GM21447 (cell line): ENCODE measurements around the gene ALLC.

Experiments used
- ATAC-seq: cut with Tn5 transposase; IDR thresholded peaks from one replicate; pipeline ENCODE4 v1.9.1; 2021; ENCODE audit not compliant: unreplicated experiment

Gene ALLC

DNA sequence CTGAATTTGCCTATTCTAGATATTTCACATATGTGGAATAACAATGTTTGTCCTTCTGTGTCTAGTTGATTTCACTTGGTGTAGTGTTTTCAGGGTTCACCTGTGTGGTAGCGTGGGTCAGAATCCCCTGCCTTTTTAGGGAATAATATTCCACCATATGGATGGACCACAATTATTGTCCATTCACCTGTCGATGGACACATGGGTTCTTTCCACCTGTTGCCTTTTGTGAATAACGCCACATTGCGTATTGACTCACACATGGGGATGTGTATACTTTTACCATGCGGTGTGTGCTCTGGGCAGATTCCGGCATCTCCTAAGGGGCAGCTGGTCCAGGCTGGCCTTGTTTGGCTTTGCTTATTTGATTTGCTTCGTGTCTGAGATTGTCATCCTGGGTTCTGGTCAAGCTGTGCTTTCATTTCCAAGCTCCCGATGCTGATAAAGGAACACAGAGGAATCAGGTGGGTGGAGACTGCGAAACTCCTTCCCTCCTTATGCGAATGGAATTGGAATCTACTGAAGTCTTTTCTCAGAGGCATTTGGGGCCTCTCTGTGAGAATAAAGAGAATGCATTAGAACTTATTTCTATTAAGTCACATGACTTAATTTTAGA lies 18.9 kb upstream of the ALLC start:
- no peak for ATAC-seq

DNA sequence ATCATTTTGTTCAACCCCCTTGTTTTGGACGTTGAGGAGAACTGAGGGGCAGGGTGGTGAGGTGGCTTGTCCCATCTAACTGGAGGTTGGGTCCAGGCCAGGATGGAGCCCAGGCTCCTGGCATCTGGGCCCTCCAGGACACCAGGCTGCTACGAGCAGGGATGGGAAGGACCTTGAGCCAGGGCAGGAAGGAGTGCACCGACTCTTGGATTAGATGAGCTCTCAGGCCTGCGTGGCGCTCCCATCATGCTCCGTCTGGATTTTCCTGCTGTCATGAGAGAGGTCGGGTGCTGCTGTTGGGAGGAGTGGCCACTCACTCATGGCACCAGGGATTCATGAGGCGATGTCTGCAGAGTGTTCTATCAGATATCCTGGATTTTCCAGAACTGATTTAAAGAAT lies 18.3 kb upstream of the ALLC start:
- ATAC-seq = no peak

DNA sequence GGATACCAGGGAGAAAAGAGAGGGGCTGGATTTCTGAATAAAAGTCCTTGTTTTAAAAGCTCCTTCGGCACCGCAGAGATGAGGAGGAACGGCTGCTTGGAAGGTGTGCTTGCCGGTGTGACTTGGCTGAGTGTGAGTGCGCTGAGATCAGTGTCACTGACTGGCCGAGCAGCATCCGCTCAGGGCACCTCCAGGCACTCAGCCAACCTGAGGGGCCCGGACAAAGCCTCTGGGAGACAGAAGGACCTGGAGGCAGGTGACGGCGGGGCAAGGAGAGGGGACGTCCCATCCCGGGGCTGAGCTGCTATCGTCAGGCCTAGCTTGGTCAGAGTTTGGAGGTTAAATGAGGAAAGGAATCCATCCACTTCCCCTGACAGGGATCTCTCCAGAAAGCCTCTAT lies 16.8 kb upstream of the ALLC start:
- ATAC-seq = no peak

DNA sequence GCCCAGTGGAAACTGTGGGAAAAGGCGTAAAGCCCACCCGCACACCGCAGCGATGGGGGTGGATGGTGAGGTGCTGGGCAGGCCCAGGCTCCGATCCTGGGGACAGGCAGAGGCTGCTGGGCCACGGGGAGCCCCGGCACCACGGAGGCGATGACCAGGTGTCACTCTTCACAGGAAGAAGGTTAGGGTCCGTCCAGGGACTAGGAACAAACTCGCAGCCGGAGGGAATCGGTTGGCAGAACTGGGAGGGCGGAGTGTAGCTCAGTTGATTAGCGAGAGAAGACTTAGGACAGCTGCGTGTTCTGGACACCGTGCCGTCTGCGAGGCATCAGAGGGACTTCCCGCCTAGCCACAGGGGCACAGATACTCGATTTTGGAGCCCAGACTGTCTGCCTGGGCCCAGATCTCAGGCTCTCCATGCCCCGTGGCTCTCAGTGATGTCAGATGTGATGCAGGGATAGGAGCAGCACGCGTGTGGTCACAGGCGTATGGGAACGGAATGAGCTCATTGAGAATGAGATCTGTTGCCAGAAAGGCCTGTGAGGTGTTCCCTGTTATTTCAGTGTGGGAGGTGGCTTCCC lies 16.1 kb upstream of the ALLC start:
- ATAC-seq = no peak

DNA sequence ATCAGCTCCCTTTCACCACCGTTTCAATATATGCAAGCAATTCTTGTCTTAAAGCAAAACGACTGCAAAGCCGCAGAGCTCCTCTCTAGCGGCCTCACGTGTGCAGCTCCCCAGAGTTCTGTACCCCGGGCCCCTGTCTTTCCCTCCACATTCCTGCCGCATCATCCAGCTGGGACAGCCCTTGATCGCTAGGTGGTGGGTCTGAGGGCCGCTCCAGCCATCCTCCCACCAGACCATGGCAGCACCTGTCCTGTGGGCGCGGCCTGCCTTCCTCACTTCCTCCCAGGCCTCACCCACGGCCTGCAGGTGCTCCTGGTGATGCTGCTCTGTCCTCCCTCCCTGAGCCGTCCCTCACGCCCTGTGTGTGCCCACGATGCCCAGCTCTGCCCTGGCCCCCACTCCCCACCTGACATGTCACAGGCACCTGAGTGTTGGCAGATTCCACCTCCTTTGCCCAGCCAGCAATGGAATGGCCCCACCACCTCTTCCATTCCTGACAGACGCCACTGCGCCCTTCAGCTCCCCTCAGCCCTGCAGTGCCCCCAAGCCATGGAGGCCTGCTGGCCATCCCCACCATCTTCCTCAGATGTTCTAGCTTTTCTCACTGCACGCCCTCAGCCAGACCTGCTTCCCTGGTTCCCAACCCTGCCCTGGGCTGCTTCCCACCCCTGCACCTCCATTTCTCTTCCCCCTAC lies 15.3 kb upstream of the ALLC start:
- no peak for ATAC-seq

DNA sequence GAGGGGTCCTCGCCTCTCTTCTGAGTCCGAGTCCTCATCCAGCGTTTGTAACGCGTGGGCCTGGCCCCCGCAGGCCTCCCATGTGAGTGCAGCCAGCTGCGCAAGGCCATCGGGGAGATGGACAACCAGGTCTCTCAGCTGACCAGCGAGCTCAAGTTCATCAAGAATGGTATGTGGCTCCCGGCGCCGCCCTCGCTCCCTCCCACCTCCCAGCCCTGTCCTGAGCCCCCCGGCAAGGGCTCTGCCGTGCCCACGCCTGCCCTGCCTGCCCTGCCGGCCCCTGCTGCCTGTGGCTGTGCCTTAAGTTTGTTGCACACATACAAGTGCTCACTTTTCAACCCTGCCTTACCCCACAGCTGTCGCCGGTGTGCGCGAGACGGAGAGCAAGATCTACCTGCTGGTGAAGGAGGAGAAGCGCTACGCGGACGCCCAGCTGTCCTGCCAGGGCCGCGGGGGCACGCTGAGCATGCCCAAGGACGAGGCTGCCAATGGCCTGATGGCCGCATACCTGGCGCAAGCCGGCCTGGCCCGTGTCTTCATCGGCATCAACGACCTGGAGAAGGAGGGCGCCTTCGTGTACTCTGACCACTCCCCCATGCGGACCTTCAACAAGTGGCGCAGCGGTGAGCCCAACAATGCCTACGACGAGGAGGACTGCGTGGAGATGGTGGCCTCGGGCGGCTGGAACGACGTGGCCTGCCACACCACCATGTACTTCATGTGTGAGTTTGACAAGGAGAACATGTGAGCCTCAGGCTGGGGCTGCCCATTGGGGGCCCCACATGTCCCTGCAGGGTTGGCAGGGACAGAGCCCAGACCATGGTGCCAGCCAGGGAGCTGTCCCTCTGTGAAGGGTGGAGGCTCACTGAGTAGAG lies 14.4 kb upstream of the ALLC start:
- no peak for ATAC-seq

DNA sequence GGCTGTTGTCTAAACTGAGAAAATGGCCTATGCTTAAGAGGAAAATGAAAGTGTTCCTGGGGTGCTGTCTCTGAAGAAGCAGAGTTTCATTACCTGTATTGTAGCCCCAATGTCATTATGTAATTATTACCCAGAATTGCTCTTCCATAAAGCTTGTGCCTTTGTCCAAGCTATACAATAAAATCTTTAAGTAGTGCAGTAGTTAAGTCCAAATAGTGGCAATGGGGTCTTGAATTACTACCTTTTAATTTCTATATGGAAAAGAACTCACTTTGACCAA lies 13.8 kb upstream of the ALLC start:
- ATAC-seq = peak; percentile 84

DNA sequence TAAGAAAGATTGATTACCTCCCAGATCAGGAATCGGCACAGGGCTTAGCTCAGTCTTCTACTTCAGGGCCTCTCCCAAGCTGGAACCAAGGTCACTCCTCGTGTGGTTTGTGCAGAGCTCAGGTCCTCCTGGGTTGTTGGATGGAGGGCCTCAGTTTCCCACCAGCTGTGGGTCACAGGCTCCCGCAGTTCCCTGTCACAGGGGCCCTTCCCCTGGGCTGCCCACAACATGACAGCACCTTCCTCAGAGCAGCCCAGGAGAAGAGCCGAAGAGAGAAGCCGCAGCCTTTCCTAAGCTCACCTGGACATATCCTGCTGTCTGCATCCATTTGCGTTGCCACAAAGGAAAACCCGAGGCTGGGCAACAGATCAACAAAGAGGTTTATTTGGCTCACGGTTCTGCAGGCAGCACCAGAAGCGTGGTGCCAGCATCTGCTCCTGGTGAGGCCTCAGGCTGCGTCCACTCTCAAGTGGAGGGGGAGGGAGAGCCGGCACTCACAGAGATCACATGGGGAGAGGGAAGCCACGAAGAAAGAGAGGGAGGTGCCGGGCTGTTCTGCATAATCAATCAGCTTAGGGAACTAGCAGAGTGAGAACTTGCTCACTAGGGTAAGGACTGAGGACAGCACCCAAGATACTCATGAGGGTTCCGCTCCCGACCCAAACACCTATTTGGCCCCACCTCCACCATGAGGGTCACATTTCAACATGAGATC lies 13.0 kb upstream of the ALLC start:
- no peak for ATAC-seq

DNA sequence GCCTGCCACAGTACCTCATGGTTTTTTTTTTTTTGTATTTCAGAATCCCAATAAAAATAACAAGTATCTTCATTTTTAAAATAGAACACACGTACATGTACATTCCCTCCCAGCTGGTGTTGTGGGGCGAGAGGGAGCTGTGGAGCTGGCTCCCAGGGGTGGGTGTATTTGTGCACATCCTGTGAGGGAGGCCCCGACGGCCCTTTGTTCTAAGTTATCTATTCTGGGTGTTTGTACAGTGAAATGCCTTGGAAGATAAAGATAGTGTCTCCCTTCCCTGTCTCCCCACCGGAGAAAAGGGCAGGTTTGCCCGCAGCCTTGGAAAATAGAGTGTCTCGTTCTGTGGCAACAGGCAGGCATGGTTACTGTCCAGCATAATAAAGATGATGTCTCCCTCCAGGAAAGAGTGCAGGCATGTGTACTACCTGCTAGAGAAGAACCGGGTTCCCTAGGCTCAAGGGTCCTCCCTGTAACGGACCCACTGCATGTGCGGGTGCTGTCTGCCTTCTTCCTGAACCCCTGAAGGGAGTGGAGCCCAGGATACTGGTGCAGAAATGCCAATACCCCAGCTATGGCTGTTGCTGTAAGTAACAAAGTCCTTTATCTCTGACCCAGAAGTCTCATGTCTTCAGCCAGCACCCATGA lies 12.1 kb upstream of the ALLC start:
- no peak for ATAC-seq

DNA sequence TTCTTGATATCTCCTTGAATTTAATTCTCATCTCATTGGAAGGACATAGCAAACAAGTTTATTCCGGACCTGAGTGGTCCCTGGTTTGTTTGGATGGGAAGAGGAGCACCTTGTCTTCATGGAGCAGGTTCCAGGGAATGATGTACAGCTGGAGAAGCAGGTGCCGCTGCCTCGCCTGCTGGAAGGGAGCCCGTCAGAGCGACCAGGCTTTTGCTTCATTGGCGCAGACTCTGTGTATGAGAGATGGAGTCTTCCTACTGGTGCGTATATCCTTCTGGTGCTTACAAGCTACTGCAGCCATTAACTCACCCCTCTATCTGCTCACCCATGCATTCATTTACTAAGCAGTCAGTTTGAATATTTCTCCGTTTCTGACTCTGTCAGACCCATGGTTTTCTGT lies 11.6 kb upstream of the ALLC start:
- no peak for ATAC-seq

DNA sequence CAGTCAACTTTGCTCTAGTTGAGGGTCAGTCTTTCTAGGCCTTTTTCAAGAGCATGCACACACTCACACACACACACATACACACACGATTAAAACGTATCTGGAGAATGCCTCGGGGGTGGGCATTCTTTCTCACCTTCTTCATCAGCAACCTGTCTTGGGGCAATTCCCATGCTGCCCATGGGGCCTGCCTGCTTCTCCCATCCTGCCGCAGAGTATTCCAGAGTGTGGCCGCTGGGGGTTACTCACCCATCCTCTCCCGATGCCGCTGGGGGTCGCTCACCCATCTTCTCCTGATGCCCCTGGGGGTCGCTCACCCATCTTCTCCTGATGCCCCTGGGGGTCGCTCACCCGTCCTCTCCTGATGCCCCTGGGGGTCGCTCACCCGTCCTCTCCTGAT lies 10.8 kb upstream of the ALLC start:
- no peak for ATAC-seq

DNA sequence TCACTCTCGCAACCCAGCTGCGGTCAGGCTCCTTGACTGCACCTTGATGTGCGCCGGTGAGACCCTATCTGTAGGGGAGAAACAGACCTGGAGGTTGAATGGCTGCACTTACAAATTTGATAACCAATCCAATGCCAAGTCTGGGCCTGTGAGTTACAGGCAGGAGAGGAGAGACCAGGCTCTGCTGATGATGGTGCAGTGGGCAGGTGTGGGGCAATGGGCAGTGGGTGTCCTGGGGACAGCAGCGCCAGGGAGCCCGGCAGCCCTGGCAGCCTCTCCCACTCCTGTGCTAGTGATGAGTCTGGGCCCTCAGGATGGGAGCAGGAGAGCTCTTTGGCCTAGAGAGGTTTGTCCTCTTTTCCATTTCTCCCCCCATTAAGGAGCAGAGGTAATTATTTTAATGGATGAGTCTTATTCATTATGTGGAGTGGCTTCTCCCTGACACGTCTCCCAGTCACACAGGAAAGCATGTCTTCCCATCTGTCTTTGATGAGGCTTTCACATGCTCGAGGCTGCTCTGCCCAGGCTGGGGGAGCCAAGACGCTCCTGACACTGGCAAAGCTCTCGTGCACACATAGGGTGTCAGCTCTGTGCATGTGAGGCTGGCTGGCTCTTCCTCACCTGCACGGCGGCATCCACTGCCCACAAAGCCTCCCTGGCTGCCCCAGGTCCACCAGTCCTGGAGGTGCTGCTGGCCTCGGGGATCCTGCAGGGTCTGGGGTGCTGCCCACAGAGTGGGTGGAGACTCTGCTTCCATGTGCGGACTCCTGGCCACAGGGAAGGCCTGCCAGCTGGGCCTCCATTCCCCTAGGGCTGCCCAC lies 10.0 kb upstream of the ALLC start:
- ATAC-seq = no peak

DNA sequence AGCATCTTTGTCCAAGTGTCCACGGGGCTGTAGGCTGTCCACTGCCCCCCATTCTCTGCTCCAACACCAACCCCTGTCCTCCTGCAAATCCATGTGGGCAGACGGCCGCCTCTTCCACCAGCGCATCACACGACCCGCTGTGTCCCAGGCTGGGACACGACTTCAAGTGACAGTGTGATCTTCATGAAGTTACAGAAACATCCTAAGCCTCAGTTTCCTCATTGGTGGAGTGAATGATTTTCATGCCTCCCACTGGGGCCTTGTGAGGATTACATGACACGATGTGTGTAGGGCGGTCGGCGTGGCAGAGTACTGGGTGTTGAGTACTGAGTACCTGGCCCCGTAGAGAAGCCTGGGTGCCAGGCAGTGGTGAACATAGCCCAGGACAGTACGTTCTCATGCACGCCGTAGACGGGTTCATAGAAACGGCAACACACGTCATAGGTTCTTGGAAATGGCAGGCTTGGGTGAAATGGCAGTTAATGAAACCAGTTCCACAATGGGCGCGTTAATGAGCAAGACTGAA lies 9.3 kb upstream of the ALLC start:
- no peak for ATAC-seq

DNA sequence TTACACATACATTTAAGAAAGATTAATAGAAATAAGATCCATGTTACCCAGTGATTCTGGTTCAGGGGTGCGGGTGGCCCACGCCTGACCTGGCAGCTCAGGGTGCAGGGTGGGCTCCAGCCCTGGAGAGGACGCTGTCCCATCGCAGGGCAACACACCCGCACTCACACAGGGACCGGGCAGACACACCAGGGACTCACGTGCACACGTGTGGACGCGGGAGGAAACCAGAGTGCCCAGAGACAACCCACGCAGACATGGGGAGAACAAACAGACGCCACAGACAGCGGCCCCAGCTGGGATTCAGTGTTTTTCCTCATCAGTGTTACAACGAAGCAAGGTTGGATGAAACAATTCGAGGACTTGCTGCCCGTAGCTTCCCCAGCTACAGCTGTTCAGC lies 8.4 kb upstream of the ALLC start:
- ATAC-seq = no peak

DNA sequence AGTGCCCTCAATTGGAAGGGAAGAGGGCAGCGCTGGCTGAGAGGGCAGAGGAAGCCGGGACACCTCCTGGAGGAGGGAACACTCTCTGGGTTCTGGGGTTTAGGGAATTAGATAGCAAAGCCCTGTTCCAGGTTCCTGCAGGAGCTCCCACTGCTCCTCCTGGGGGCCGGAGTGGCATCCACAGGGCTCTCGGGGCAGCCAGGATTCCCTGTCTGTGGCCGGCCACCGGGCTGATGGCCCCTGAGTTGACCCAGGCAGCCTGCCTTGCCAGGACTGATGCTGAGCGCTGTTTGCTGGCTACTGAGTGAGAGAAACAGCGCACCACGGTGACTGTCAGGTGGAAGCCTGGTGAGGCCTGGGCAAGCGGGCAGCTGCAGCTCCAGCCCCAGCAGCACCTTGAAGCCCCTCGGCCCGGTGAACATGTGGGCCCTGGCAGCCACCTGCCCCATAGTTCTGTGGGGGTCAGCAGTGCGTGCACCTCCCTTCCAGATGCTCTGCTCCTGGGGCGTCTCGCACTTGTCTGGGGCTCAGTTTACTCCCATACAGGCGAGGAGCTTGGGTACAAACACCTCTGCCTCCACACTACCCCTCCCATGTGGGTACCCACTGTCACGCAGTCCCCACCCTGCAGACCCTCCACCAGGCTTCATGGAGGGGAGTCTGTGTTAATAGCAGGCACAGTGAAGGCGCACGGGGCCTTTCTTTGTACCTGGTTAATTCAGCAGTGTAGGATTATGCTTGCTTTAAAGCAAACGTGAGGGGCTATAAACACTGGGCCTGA lies 7.7 kb upstream of the ALLC start:
- no peak for ATAC-seq

DNA sequence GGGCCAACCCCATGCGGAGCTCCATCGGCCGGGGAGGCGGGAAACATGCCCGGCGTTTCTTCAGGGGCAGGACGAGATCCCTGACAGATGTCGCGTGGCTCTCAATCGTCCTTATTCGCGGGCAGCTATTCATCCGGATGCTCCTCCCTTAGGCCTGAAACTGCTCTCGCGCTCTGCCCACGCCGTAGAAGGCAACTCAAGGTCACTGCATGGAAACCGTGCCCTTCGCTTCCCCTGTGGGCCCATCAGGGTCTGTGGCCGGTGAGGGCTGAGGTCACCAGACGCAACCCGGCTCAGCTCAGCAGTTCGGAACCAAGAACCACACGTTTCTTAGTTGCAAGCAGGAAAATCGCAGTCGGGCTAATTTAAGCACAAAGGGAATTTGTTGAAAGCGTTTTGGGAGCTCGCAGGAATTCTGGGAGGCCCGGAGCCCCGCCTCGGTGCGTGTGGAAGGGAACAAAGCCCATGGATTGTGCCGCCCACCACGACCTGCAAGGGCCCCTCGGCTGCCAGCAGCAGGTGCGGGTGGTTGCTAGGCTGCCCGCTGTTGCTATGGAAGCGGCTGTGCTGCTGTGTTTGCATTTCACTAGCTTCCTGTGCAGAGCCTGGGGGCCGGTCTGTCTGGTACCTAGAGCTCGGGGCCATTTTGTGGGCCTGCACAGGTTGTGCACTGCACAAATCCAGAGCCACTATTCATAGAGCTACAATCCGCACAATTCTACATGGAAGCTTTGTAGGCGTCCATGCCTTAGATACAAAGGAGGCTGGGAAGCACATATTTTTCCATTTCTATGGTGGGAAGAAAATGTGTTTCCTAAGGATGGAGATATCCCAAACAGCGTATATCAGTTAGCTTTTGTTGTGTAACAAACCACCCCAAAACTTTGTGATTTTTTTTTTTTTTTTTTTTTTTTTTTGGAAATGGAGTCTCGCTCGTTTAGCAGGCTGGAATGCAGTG lies 6.0 kb upstream of the ALLC start:
- ATAC-seq = peak; percentile 87

DNA sequence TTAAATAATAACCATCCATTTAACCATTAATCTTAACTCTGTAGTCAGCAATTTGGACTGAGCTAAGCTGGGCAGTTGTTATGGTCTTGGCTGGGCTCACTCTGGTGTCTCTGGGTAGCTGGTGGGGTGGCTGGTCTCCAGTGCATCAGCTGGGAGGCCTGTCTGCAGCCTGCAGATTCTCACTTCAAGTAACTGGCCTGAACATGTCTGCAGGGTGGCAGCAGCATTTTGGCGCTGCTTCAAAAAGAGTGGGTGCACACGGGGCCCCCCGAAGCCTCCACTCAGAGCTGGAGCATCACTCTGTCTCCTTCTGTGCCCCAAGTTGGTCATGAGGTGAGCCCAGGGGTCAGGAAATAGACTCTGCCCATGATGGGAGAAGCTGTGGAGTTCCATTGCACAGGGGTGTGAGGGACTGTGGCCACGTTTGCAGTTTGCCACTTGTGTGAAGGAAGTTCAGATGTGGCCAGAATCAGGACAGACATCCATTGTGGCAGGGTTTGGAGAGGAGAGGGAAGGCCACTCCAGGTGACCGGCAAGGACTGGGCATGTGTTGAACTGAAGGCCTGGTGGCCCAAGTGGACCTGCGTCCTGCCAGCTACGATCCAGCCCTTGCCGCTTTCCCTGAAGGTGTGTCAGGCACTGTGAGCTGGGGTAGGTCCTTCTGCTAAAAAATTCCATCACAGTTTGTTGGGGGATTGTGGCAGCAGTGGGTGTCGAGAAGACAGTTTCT lies 4.9 kb upstream of the ALLC start:
- no peak for ATAC-seq
